LNCAP (cell line): Measurements from ENCODE around the gene DMXL1.

ENCODE experiments used
- CTCF ChIP-seq: fragments of 450-650 bp; IDR thresholded peaks from 2 replicates; pipeline ENCODE4 v1.5.1; 2017; ENCODE audit warnings: mild to moderate bottlenecking

The DMXL1 gene

GRCh38 chr5:119288379-119289033 is 217.6 kb downstream of the DMXL1 start:
- no peak for TF ChIP-seq CTCF

GRCh38 chr5:119289438-119290044 is 218.7 kb downstream of the DMXL1 start:
- TF ChIP-seq CTCF: no peak

- no peak for TF ChIP-seq CTCF
Observed at GRCh38 chr5:119290161-119290569, 219.3 kb downstream of the DMXL1 start.

GRCh38 chr5:119290607-119291006 is 219.7 kb downstream of the DMXL1 start:
- no peak for TF ChIP-seq CTCF

GRCh38 chr5:119291056-119291455 is 220.2 kb downstream of the DMXL1 start:
- TF ChIP-seq CTCF: no peak

- TF ChIP-seq CTCF: no peak
Observed at GRCh38 chr5:119291877-119292276, 221.0 kb downstream of the DMXL1 start.

- no peak for TF ChIP-seq CTCF
Observed at GRCh38 chr5:119292701-119293515, 222.0 kb downstream of the DMXL1 start.
